ENCODE results near the gene PTGER4. TPM values are rescaled to one million over a fixed set of nuclear protein-coding genes. Genes with fewer than 3 reads are reported as not detected.
"Not testable (repeated sequence)": the region's sequence is repeated elsewhere in the genome, so short reads cannot be mapped to it uniquely, and the experiment has no call there.

Gene PTGER4
- total RNA-seq, 3 donors from 2014 or later = 38.5 to 58.4 (median 50.8) TPM

- intact Hi-C loops (cut with DNase I, micrococcal nuclease) = no loop called here
- no peak overlapping the region for H3K4me3 ChIP-seq
- DNase-seq = no peak
Measured at GRCh38 chr5:40716590-40716989, 36.9 kb downstream of the PTGER4 start.

GRCh38 chr5:40717281-40717680 is 37.6 kb downstream of the PTGER4 start:
- TF ChIP-seq CTCF (IDR thresholded peaks at IDR 0.05) = no peak
- ATAC-seq (peak; percentile 81), DNase-seq (no peak)
- no peaks in the 10 kb centered on the region for H3K36me3 ChIP-seq (ENCODE audit: low read depth)
- peaks cover 4% of the 10 kb centered on the region for H3K9me3 ChIP-seq
- H3K4me1 ChIP-seq (ENCODE audit: low read depth) = peaks cover 3% of the 10 kb centered on the region
- intact Hi-C loops (cut with DNase I, micrococcal nuclease) = no loop called here
- H3K4me3 ChIP-seq = no peak overlapping the region

More at GRCh38 chr5:40716590-40716989, 36.9 kb downstream of the PTGER4 start:
- no peak for TF ChIP-seq CTCF (IDR thresholded peaks at IDR 0.05)
- Histone ChIP-seq H3K4me1 (ENCODE audit: low read depth) (peaks cover 3% of the 10 kb centered on the region), H3K9me3 (no peaks in the 10 kb centered on the region), H3K36me3 (ENCODE audit: low read depth) (no peaks in the 10 kb centered on the region)
- ATAC-seq = no peak

GRCh38 chr5:40720069-40720468 is 40.4 kb downstream of the PTGER4 start:
- no peak for TF ChIP-seq CTCF (IDR thresholded peaks at IDR 0.05)
- Histone ChIP-seq H3K9me3 (peaks cover 9% of the 10 kb centered on the region), H3K4me3 (no peak overlapping the region), H3K36me3 (ENCODE audit: low read depth) (no peaks in the 10 kb centered on the region), H3K4me1 (ENCODE audit: low read depth) (peaks cover 3% of the 10 kb centered on the region)
- ATAC-seq (peak; percentile 76), DNase-seq (no peak)
- intact Hi-C loops (cut with DNase I, micrococcal nuclease) = no loop called here

- DNase-seq; H3K9me3 ChIP-seq; H3K36me3 ChIP-seq (ENCODE audit: low read depth); H3K4me1 ChIP-seq (ENCODE audit: low read depth); intact Hi-C loops (cut with DNase I, micrococcal nuclease); H3K4me3 ChIP-seq; ATAC-seq: not testable (repeated sequence)
Measured at GRCh38 chr5:40722497-40722911, 42.8 kb downstream of the PTGER4 start.

- DNase-seq (no peak), ATAC-seq (no peak)
- H3K9me3 ChIP-seq = no peaks in the 10 kb centered on the region
- peaks cover 36% of the 10 kb centered on the region for H3K4me1 ChIP-seq (ENCODE audit: low read depth)
- H3K36me3 ChIP-seq (ENCODE audit: low read depth) = no peaks in the 10 kb centered on the region
- no peak overlapping the region for H3K4me3 ChIP-seq
- intact Hi-C loops (cut with DNase I, micrococcal nuclease) = loop anchor here in 1 of 2 donors (10.0 kb wide), 2 partner anchors 789 to 1019 kb away; no protein-coding TSS in a partner anchor
- no peak for TF ChIP-seq CTCF (IDR thresholded peaks at IDR 0.05)
Measured at GRCh38 chr5:40733434-40733833, 53.7 kb downstream of the PTGER4 start.

- no peaks in the 10 kb centered on the region for H3K9me3 ChIP-seq
- no peak for TF ChIP-seq CTCF (IDR thresholded peaks at IDR 0.05)
- DNase-seq (peak in 1 of 3 donors; percentile 30), ATAC-seq (peak; percentile 93)
- peaks cover 36% of the 10 kb centered on the region for H3K4me1 ChIP-seq (ENCODE audit: low read depth)
- intact Hi-C loops (cut with DNase I, micrococcal nuclease) = loop anchor here in 1 of 2 donors (10.0 kb wide), 2 partner anchors 789 to 1019 kb away; no protein-coding TSS in a partner anchor
- H3K36me3 ChIP-seq (ENCODE audit: low read depth) = no peaks in the 10 kb centered on the region
- no peak overlapping the region for H3K4me3 ChIP-seq
Measured at GRCh38 chr5:40733879-40734563, 54.3 kb downstream of the PTGER4 start.

Data from mucosa of descending colon (tissue), 3 donors.